Panc1 (cell line): ENCODE results near the gene CILP2. TPM values are rescaled to one million over a fixed set of nuclear protein-coding genes. Genes with fewer than 3 reads are reported as not detected.

Experiments
- ATAC-seq: fragments of 200-7000 bp; cut with Tn5 transposase; 2 replicates; pipeline ENCODE4 v1.9.1; 2020; ENCODE audit warnings: mild to moderate bottlenecking, moderate library complexity
- BruUV-seq: library from RNA; stranded (reverse); fragments of 400-500 nt; replicated peaks from 2 replicates; lab custom pipeline; 2021; lab: Mats Ljungman, UMichigan
- CTCF ChIA-PET: fragments of 300-600 bp; sonication (Branson Sonifier 250); formaldehyde crosslinking; loops from one replicate; lab custom pipeline; 2022; ENCODE audit warnings: antibody characterized with exemption; lab: Charles Lee
- POLR2A ChIA-PET: fragments of 300-600 bp; sonication (Branson Sonifier 250); formaldehyde crosslinking; loops from one replicate; lab custom pipeline; 2022; ENCODE audit warnings: antibody characterized with exemption; lab: Charles Lee
- DNase-seq: peaks from one replicate; pipeline ENCODE4 v3.0.0-alpha.2; 2010; ENCODE audit warnings: low read depth, low spot score
- H3K27ac ChIP-seq: 2 replicates; pipeline ENCODE4 v1.5.1; 2011; ENCODE audit warnings: mild to moderate bottlenecking, low read length, inconsistent platforms
- H3K27me3 ChIP-seq: fragments of 200-500 bp; sonication (Bioruptor generic); 2 replicates; pipeline ENCODE4 v1.6.0; 2014; ENCODE audit warnings: low read length, inconsistent platforms; ENCODE audit not compliant: control insufficient read depth, insufficient read depth
- H3K36me3 ChIP-seq: fragments of 200-500 bp; sonication (Bioruptor generic); 2 replicates; pipeline ENCODE4 v1.5.1; 2014; ENCODE audit warnings: inconsistent platforms, mild to moderate bottlenecking, low read length, moderate library complexity; ENCODE audit not compliant: control insufficient read depth, insufficient read depth
- H3K4me1 ChIP-seq: 2 replicates; pipeline ENCODE4 v1.5.1; 2011; ENCODE audit warnings: inconsistent platforms, mild to moderate bottlenecking, low read length, moderate library complexity; ENCODE audit not compliant: control insufficient read depth, insufficient read depth
- H3K4me3 ChIP-seq, 2 experiments: 2 replicates each; pipeline ENCODE4 v1.5.1; 2011 to 2012; ENCODE audit warnings: low read depth in 2 of 2, low read length in 2 of 2, mild to moderate bottlenecking in 2 of 2, inconsistent platforms in 1 of 2, moderate library complexity in 1 of 2
- H3K9me3 ChIP-seq: fragments of 200-500 bp; sonication (Bioruptor generic); 2 replicates; pipeline ENCODE4 v1.5.1; 2014; ENCODE audit warnings: low read depth, mild to moderate bottlenecking, inconsistent platforms, low read length, moderate library complexity; ENCODE audit not compliant: control insufficient read depth, insufficient read depth
- POLR2AphosphoS5 ChIP-seq: IDR thresholded peaks from 2 replicates; pipeline ENCODE4 v1.6.1; 2012; ENCODE audit warnings: mild to moderate bottlenecking, low read depth, low read length, moderate library complexity
- SIN3A ChIP-seq: IDR thresholded peaks from 2 replicates; pipeline ENCODE4 v1.6.1; 2012; ENCODE audit warnings: low read depth, mild to moderate bottlenecking, low read length, moderate library complexity, borderline replicate concordance; ENCODE audit not compliant: insufficient read depth
- TCF7L2 ChIP-seq: IDR thresholded peaks from 2 replicates; pipeline ENCODE4 v1.6.1; 2011; ENCODE audit warnings: mild to moderate bottlenecking, low read depth, low read length, inconsistent platforms
- in situ Hi-C: cut with HindIII; loops from 2 replicates; pipeline ENCODE4 v1.10.0; 2016; ENCODE audit warnings: low sequenced_read_pairs, low pct_unique_long_range_greater_than_20kb
- intact Hi-C: fragments of 100-400 bp; cut with micrococcal nuclease; formaldehyde crosslinking; loops from one replicate; pipeline ENCODE4 v1.10.0; 2022; ENCODE audit not compliant: unreplicated experiment
- total RNA-seq: library from RNA; stranded (reverse); gene quantifications from one replicate; pipeline ENCODE4 v1.2.1, GENCODE V29; 2021; ENCODE audit not compliant: unreplicated experiment
- TF ChIP-seq, protein P1 (sequence below), 2 experiments: IDR thresholded peaks; 2 replicates each; pipeline ENCODE4 v1.6.1; 2011 to 2012; ENCODE audit warnings: low read depth in 2 of 2, control low read depth in 1 of 2, low read length in 1 of 2, mild to moderate bottlenecking in 1 of 2, moderate library complexity in 1 of 2; ENCODE audit not compliant: insufficient read depth in 1 of 2
- TF ChIP-seq, protein P2 (sequence below): fragments of 450-650 bp; IDR thresholded peaks from 2 replicates; pipeline ENCODE4 v1.5.1; 2017; ENCODE audit warnings: mild to moderate bottlenecking

The CILP2 gene
- total RNA-seq, 1 experiment from 2014 or later = 0.46 TPM

DNA sequence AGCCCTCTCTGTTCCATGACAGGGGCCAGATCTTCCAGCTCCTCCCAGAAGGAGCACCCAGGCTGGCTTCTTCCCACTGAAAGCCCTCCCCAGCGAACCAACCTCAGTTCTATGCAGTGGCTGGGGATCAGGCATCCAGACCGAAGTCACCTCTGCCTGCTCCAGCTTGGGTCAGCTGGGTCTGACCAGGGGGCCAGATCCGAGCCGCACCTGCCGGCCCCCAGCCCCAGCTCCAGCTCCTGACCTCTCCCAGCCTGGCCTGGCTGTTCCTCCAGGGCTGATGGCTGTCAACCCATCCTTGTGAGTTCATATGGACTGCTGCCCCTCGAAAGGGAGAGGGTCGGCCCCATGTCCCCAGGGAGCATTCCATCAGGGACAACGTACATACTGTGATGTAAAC, 30.7 kb upstream of the CILP2 start:
- intact Hi-C loops = no loop called here
- TF ChIP-seq, protein P1, sequence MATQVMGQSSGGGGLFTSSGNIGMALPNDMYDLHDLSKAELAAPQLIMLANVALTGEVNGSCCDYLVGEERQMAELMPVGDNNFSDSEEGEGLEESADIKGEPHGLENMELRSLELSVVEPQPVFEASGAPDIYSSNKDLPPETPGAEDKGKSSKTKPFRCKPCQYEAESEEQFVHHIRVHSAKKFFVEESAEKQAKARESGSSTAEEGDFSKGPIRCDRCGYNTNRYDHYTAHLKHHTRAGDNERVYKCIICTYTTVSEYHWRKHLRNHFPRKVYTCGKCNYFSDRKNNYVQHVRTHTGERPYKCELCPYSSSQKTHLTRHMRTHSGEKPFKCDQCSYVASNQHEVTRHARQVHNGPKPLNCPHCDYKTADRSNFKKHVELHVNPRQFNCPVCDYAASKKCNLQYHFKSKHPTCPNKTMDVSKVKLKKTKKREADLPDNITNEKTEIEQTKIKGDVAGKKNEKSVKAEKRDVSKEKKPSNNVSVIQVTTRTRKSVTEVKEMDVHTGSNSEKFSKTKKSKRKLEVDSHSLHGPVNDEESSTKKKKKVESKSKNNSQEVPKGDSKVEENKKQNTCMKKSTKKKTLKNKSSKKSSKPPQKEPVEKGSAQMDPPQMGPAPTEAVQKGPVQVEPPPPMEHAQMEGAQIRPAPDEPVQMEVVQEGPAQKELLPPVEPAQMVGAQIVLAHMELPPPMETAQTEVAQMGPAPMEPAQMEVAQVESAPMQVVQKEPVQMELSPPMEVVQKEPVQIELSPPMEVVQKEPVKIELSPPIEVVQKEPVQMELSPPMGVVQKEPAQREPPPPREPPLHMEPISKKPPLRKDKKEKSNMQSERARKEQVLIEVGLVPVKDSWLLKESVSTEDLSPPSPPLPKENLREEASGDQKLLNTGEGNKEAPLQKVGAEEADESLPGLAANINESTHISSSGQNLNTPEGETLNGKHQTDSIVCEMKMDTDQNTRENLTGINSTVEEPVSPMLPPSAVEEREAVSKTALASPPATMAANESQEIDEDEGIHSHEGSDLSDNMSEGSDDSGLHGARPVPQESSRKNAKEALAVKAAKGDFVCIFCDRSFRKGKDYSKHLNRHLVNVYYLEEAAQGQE (IDR thresholded peaks at IDR 0.05; ENCODE audit: insufficient read depth in 1 of 2, low read depth in 2 of 2, low read length in 1 of 2) = no peak
- TF ChIP-seq SIN3A = no peak
- no peak for TF ChIP-seq POLR2AphosphoS5
- no peak for TF ChIP-seq TCF7L2
- TF ChIP-seq, protein P2, sequence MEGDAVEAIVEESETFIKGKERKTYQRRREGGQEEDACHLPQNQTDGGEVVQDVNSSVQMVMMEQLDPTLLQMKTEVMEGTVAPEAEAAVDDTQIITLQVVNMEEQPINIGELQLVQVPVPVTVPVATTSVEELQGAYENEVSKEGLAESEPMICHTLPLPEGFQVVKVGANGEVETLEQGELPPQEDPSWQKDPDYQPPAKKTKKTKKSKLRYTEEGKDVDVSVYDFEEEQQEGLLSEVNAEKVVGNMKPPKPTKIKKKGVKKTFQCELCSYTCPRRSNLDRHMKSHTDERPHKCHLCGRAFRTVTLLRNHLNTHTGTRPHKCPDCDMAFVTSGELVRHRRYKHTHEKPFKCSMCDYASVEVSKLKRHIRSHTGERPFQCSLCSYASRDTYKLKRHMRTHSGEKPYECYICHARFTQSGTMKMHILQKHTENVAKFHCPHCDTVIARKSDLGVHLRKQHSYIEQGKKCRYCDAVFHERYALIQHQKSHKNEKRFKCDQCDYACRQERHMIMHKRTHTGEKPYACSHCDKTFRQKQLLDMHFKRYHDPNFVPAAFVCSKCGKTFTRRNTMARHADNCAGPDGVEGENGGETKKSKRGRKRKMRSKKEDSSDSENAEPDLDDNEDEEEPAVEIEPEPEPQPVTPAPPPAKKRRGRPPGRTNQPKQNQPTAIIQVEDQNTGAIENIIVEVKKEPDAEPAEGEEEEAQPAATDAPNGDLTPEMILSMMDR = no peak
- Histone ChIP-seq H3K27me3 (no peaks in the 10 kb centered on the region), H3K4me3 (no peak overlapping the region), H3K27ac (no peak overlapping the region), H3K4me1 (no peaks in the 10 kb centered on the region), H3K36me3 (no peaks in the 10 kb centered on the region), H3K9me3 (no peaks in the 10 kb centered on the region)
- ChIA-PET POLR2A (no interaction called here), CTCF (no interaction called here)
- DNase-seq = no peak
- BruUV-seq = no TSS peak
- in situ Hi-C loops = no loop called here
- no peak for ATAC-seq

DNA sequence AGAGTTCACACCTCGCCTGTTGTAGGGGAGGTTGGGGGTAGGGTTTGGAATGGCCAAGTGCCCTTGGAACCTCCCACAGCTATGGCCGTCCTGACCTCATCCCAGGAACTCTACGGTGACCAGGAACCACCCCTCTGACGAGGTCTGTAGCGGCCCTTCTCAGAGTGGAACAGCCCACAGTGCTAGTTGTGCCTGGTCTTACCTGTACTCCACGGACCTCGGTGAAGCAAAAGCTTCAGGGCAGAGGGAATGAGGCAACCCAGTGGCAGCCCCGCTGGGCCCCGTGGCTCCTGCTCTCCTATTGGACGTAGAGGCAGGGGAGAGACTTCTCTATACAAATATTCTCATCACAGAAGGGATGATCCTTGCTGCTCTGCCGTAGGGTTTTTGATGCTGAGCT, 29.8 kb upstream of the CILP2 start:
- no TSS peak for BruUV-seq
- TF ChIP-seq, protein P1 (IDR thresholded peaks at IDR 0.05; ENCODE audit: insufficient read depth in 1 of 2, low read depth in 2 of 2, low read length in 1 of 2) = no peak
- TF ChIP-seq SIN3A (no peak), POLR2AphosphoS5 (no peak), TCF7L2 (no peak)
- TF ChIP-seq, protein P2 = no peak
- no peaks in the 10 kb centered on the region for H3K27me3 ChIP-seq
- ChIA-PET CTCF (interaction anchor here (0.6 kb wide), 1 partner anchor 89 kb away, joined by 8 read pairs; no protein-coding TSS in a partner anchor), POLR2A (no interaction called here)
- ATAC-seq = no peak
- no peak overlapping the region for H3K27ac ChIP-seq
- H3K4me3 ChIP-seq = no peak overlapping the region
- no peaks in the 10 kb centered on the region for H3K36me3 ChIP-seq
- in situ Hi-C loops = no loop called here
- DNase-seq = no peak
- intact Hi-C loops = no loop called here
- no peaks in the 10 kb centered on the region for H3K4me1 ChIP-seq
- H3K9me3 ChIP-seq = no peaks in the 10 kb centered on the region
